H54 (cell line): ENCODE measurements around the gene MGAT4A.

Source experiments
- DNase-seq: peaks from one replicate; pipeline ENCODE4 v3.0.0; 2011; ENCODE audit warnings: low spot score, mixed read lengths; ENCODE audit not compliant: insufficient read length
- FAIRE-seq: peaks from 3 replicates; lab custom pipeline; 2011; peaks lifted over from hg19 to GRCh38; lab: Jason Lieb, UNC
- POLR2A ChIP-seq: IDR thresholded peaks from 2 replicates; pipeline ENCODE4 v1.6.1; 2011; ENCODE audit warnings: low read depth, mild to moderate bottlenecking, low read length

The MGAT4A gene

GRCh38 chr2:98731041-98731893 is at the start of gene MGAT4A:
Gene MGAT4A, minus strand, starts transcription at chr2:98731132. Its CDS starts 4,800 bp downstream, at chr2:98726332.
- TF ChIP-seq POLR2A: peak; percentile 34; the same call in 1 of the 2 replicates
- DNase-seq: peak; percentile 41
- no peak for FAIRE-seq

- TF ChIP-seq POLR2A: no peak
- no peak for FAIRE-seq
- no peak for DNase-seq
Measured at GRCh38 chr2:98778741-98779483, 48.0 kb upstream of the MGAT4A start.

GRCh38 chr2:98778151-98778550 is 47.2 kb upstream of the MGAT4A start:
- no peak for TF ChIP-seq POLR2A
- DNase-seq (no peak), FAIRE-seq (no peak)

- TF ChIP-seq POLR2A: no peak
- FAIRE-seq: no peak
Measured at GRCh38 chr2:98777710-98778109, 46.8 kb upstream of the MGAT4A start.

DNA sequence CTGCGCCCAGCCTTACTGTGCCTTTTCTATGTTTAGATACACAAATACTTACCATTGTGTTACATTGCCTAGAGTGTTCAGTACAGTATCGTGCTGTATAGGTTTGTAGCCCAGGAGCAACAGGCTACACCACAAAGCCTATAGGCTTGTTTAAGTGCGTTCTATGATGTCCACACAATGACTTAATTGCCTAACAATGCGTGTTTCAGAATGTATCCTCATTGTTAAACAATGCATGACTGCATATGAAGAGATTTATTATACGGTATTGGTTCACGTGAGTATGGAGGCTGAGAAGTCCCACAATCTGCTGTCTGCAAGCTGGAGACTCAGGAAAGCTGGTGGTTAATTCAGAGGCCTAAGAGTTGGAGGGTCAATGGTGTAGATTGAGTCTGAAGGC is 46.1 kb upstream of the MGAT4A start:
- FAIRE-seq (no peak), DNase-seq (no peak)
- no peak for TF ChIP-seq POLR2A

More at GRCh38 chr2:98777710-98778109, 46.8 kb upstream of the MGAT4A start:
- DNase-seq: no peak

GRCh38 chr2:98776136-98776535 is 45.2 kb upstream of the MGAT4A start:
- no peak for FAIRE-seq

DNA sequence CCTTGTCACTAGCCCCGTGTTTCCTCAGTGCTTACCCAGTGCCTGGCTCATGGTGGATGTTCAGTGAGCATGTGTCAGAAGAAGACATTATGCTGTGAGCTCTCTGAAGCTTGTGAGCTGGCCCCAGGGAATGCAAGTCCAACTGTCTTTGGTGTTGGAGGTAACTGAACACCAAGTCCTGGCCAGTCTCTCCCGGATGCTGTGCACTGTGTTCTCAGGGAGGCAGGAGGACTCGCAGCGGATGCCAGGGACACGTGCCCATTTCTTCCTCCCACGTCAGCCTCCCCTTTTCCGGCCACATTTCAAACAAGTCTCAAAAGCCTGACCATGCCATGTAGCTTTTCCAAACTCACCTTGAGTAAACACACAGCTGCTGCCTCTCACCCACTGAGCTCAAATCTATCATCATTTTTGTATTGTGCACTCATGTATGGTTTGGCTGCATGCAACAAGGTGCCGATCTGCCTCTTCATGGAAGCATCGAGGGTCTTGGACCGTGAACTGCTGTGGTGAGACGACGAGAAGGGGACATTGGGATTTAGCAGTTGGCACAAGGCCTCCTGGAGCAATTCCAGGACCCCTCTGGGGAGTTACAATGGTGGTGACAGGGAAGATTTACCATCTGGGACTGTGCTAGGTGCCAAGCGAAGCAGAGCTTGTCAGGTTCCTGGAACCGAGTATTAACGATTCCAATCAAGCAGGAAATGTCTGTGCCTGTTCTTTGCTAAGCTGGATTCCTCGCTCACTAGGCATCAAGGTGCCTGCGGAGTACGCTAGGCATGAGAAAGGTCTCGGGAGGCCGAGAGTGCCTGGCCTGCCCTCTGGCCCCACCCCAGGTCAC is 44.4 kb upstream of the MGAT4A start:
- no peak for TF ChIP-seq POLR2A
- FAIRE-seq (no peak), DNase-seq (no peak)

More at GRCh38 chr2:98776136-98776535, 45.2 kb upstream of the MGAT4A start:
- DNase-seq: no peak
- no peak for TF ChIP-seq POLR2A

GRCh38 chr2:98773907-98774306 is 43.0 kb upstream of the MGAT4A start:
- no peak for FAIRE-seq
- no peak for DNase-seq
- TF ChIP-seq POLR2A: no peak

DNA sequence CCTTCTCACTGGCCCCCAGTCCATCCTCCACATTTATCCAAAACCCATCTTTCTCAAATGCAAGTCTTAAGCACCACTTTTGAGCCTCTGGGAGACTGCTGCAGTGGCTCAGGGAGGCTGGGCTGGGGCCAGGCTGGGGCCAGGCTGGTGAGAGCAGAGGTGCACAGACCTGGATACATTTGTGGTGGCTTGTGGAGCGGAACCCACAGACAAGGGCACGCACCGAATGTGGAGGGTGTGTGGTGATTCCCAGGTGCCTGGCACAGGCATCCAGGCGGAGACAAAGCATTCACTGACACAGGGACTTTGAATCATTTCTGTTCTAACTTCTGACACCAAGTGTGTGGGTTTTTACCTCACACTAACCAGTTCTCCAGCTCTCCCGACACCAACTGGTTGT is 42.2 kb upstream of the MGAT4A start:
- TF ChIP-seq POLR2A: no peak
- no peak for FAIRE-seq
- DNase-seq: no peak

- DNase-seq: no peak
- FAIRE-seq: no peak
- no peak for TF ChIP-seq POLR2A
Measured at GRCh38 chr2:98772536-98772935, 41.6 kb upstream of the MGAT4A start.

DNA sequence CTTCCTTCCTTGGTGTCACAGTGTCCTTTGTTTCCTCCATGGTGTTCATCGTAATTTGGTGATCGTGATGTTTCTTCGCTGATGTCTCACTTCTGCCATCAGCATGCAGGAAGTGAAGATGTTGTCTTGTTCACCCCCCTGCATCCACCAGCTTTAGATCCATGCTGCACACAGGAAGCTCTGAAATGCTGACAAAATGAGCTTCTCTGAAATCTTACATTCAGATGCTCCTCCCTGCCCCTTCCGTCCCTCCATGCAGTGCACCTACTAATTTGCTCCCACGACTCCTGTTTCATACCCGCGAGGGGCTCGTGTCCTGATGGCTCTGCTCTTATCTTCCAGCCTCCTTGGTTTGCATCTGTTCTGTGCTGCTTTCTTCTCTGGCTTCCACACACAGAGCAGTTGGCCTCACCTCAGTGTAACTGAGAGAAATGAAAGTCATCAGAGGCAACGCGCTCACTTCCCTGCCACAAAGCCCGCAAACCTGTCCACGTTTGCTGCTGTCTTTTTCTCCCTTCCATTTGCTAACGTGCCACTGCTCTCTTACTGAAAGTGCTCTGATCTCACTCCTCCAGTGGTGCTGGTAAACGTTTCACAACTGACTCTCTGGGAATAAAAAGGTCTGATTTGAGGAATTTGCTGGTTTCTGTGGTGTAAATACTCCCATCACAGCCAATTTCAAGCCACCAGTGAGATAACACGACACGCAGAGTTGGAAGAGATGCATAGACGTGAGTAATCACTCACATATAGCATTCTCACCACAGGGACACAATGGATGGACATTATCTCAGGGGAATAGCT is 41.0 kb upstream of the MGAT4A start:
- no peak for FAIRE-seq
- TF ChIP-seq POLR2A: no peak

GRCh38 chr2:98771264-98771663 is 40.3 kb upstream of the MGAT4A start:
- TF ChIP-seq POLR2A: no peak
- DNase-seq (no peak), FAIRE-seq (no peak)

More for the DNA sequence above, 41.0 kb upstream of the MGAT4A start:
- no peak for DNase-seq

DNA sequence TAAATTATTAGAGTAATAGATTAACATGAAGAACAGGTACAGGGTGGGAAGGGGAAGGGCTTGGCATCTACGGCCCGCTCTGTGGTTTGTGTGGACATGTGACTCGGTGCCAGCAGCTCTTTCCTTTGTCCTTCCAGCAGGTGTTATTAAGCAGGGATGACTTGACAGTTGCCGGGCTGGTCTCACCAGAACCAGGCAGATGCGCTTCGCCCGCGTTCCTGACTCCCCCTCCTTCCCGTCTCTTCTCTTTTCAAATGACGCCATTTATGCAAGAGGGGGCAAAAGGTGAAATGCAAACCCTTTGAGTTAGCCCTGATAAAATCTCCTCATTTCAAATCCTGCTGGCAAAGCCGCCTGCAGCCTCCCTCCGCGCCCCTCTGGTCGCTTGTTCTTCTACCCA is 38.9 kb upstream of the MGAT4A start:
- DNase-seq (no peak), FAIRE-seq (no peak)
- no peak for TF ChIP-seq POLR2A
